ENCODE results near the gene TP73.
A peak's percentile ranks its signal among the peaks of the same experiment; 100 is the strongest.

Gene TP73

GRCh38 chr1:3644273-3644672 lies 8.0 kb upstream of the TP73 start:
- TF ChIP-seq SUZ12 (IDR thresholded peaks at IDR 0.05; ENCODE audit: extremely low read depth, insufficient read depth, insufficient read length) (no peak), ZNF274 (IDR thresholded peaks at IDR 0.05; ENCODE audit: low read depth, low read length) (no peak), YY1 (IDR thresholded peaks at IDR 0.05; ENCODE audit: insufficient read depth, insufficient read length) (no peak)
- no peak for DNase-seq (ENCODE audit: low read depth, low spot score)
- Histone ChIP-seq H3K27me3 (ENCODE audit: insufficient read depth, insufficient read length) (peaks cover 4% of the 10 kb centered on the region), H3K9me3 (ENCODE audit: insufficient read depth, low read length) (no peaks in the 10 kb centered on the region), H3K9ac (ENCODE audit: insufficient read length, low read depth) (no peak overlapping the region), H3K4me1 (ENCODE audit: insufficient read depth, insufficient read length) (peaks cover 1% of the 10 kb centered on the region), H3K4me3 (ENCODE audit: insufficient read length, low read depth) (no peak overlapping the region), H3K36me3 (ENCODE audit: insufficient read depth, insufficient read length, low read length) (peaks cover 34% of the 10 kb centered on the region)

- peaks cover 27% of the 10 kb centered on the region for H3K36me3 ChIP-seq (ENCODE audit: insufficient read depth, insufficient read length, low read length)
- DNase-seq (ENCODE audit: low read depth, low spot score) = no peak
- H3K27me3 ChIP-seq (ENCODE audit: insufficient read depth, insufficient read length) = peaks cover 10% of the 10 kb centered on the region
- H3K4me3 ChIP-seq (ENCODE audit: insufficient read length, low read depth) = no peak overlapping the region
- no peak overlapping the region for H3K9ac ChIP-seq (ENCODE audit: insufficient read length, low read depth)
- no peaks in the 10 kb centered on the region for H3K9me3 ChIP-seq (ENCODE audit: insufficient read depth, low read length)
- no peak for TF ChIP-seq SUZ12 (IDR thresholded peaks at IDR 0.05; ENCODE audit: extremely low read depth, insufficient read depth, insufficient read length)
- no peak for TF ChIP-seq ZNF274 (IDR thresholded peaks at IDR 0.05; ENCODE audit: low read depth, low read length)
- no peak for TF ChIP-seq YY1 (IDR thresholded peaks at IDR 0.05; ENCODE audit: insufficient read depth, insufficient read length)
- H3K4me1 ChIP-seq (ENCODE audit: insufficient read depth, insufficient read length) = peaks cover 2% of the 10 kb centered on the region
Measured at GRCh38 chr1:3645247-3645646, 7.1 kb upstream of the TP73 start.

- no peak for DNase-seq (ENCODE audit: low read depth, low spot score)
- Histone ChIP-seq H3K4me3 (ENCODE audit: insufficient read length, low read depth) (no peak overlapping the region), H3K9me3 (ENCODE audit: insufficient read depth, low read length) (no peaks in the 10 kb centered on the region), H3K36me3 (ENCODE audit: insufficient read depth, insufficient read length, low read length) (peaks cover 27% of the 10 kb centered on the region), H3K4me1 (ENCODE audit: insufficient read depth, insufficient read length) (peaks cover 4% of the 10 kb centered on the region), H3K27me3 (ENCODE audit: insufficient read depth, insufficient read length) (peaks cover 16% of the 10 kb centered on the region), H3K9ac (ENCODE audit: insufficient read length, low read depth) (no peak overlapping the region)
- no peak for TF ChIP-seq ZNF274 (IDR thresholded peaks at IDR 0.05; ENCODE audit: low read depth, low read length)
- TF ChIP-seq YY1 (IDR thresholded peaks at IDR 0.05; ENCODE audit: insufficient read depth, insufficient read length) = no peak
Measured at GRCh38 chr1:3645666-3646355, 6.5 kb upstream of the TP73 start.

- H3K4me3 ChIP-seq (ENCODE audit: insufficient read length, low read depth) = no peak overlapping the region
- TF ChIP-seq SUZ12 (IDR thresholded peaks at IDR 0.05; ENCODE audit: extremely low read depth, insufficient read depth, insufficient read length) = no peak
- TF ChIP-seq ZNF274 (IDR thresholded peaks at IDR 0.05; ENCODE audit: low read depth, low read length) = no peak
- TF ChIP-seq YY1 (IDR thresholded peaks at IDR 0.05; ENCODE audit: insufficient read depth, insufficient read length) = no peak
- peaks cover 4% of the 10 kb centered on the region for H3K4me1 ChIP-seq (ENCODE audit: insufficient read depth, insufficient read length)
- H3K36me3 ChIP-seq (ENCODE audit: insufficient read depth, insufficient read length, low read length) = peaks cover 24% of the 10 kb centered on the region
- no peak overlapping the region for H3K9ac ChIP-seq (ENCODE audit: insufficient read length, low read depth)
- H3K27me3 ChIP-seq (ENCODE audit: insufficient read depth, insufficient read length) = peaks cover 24% of the 10 kb centered on the region
- no peak for DNase-seq (ENCODE audit: low read depth, low spot score)
- no peaks in the 10 kb centered on the region for H3K9me3 ChIP-seq (ENCODE audit: insufficient read depth, low read length)
Measured at GRCh38 chr1:3646596-3646995, 5.7 kb upstream of the TP73 start.

GRCh38 chr1:3649342-3650247 lies 2.7 kb upstream of the TP73 start, which contains the start of gene WRAP73:
TSS of gene WRAP73 (minus strand) at chr1:3650103. CDS start at chr1:3649999, 104 bp downstream.
- H3K9me3 ChIP-seq (ENCODE audit: insufficient read depth, low read length) = no peaks in the 10 kb centered on the region
- TF ChIP-seq YY1 (IDR thresholded peaks at IDR 0.05; ENCODE audit: insufficient read depth, insufficient read length) = peak; percentile 13
- no peak for TF ChIP-seq SUZ12 (IDR thresholded peaks at IDR 0.05; ENCODE audit: extremely low read depth, insufficient read depth, insufficient read length)
- DNase-seq (ENCODE audit: low read depth, low spot score) = peak; percentile 79
- peaks cover 52% of the 10 kb centered on the region for H3K27me3 ChIP-seq (ENCODE audit: insufficient read depth, insufficient read length)
- peaks cover 4% of the 10 kb centered on the region for H3K4me1 ChIP-seq (ENCODE audit: insufficient read depth, insufficient read length)
- H3K36me3 ChIP-seq (ENCODE audit: insufficient read depth, insufficient read length, low read length) = peaks cover 20% of the 10 kb centered on the region
- peak within 1 kb of the TSS; percentile 76 for H3K4me3 ChIP-seq (ENCODE audit: insufficient read length, low read depth)
- H3K9ac ChIP-seq (ENCODE audit: insufficient read length, low read depth) = peak within 1 kb of the TSS; percentile 61

GRCh38 chr1:3650248-3651025 lies 1.9 kb upstream of the TP73 start:
- Histone ChIP-seq H3K27me3 (ENCODE audit: insufficient read depth, insufficient read length) (peaks cover 61% of the 10 kb centered on the region), H3K9me3 (ENCODE audit: insufficient read depth, low read length) (no peaks in the 10 kb centered on the region), H3K4me1 (ENCODE audit: insufficient read depth, insufficient read length) (peaks cover 4% of the 10 kb centered on the region), H3K4me3 (ENCODE audit: insufficient read length, low read depth) (peak overlapping the region; percentile 37), H3K36me3 (ENCODE audit: insufficient read depth, insufficient read length, low read length) (peaks cover 18% of the 10 kb centered on the region), H3K9ac (ENCODE audit: insufficient read length, low read depth) (peak overlapping the region; percentile 17)
- TF ChIP-seq SUZ12 (IDR thresholded peaks at IDR 0.05; ENCODE audit: extremely low read depth, insufficient read depth, insufficient read length) = peak; percentile 85
- TF ChIP-seq ZNF274 (IDR thresholded peaks at IDR 0.05; ENCODE audit: low read depth, low read length) = no peak
- TF ChIP-seq YY1 (IDR thresholded peaks at IDR 0.05; ENCODE audit: insufficient read depth, insufficient read length) = no peak
- DNase-seq (ENCODE audit: low read depth, low spot score) = no peak
